NCI-H345 (cell line): ENCODE results near the gene PSG7.
"Not testable (repeated sequence)": the region's sequence is repeated elsewhere in the genome, so short reads cannot be mapped to it uniquely, and the experiment has no call there.

ENCODE experiments used
- DNase-seq: peaks from one replicate; lab custom pipeline; 2025; lab: John Stamatoyannopoulos, UW

PSG7 gene

DNA sequence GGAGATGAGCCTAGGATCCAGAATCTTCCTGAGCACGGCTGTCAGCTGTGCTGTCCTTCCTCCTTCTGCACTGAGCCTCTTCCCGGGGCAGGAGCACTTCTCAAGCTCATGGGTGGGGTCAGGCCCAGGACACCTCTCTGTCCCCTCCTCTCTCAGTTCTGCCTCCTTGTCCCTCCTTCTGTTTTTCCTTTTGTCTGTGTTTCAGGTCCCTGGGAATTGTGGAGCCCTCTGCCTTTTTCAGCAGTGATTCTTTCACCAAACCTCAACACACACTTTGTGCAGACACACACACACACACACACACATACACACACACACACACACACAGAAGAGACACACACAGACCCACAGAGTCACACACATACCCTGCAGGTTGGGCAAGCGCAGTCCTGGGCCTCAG lies at the start of gene PSG7:
Gene PSG7 (minus strand): TSS at position 101 of the 400 bp plus-strand sequence. CDS start 131 bp downstream, outside the sequence.
- not testable (repeated sequence) for DNase-seq

DNA sequence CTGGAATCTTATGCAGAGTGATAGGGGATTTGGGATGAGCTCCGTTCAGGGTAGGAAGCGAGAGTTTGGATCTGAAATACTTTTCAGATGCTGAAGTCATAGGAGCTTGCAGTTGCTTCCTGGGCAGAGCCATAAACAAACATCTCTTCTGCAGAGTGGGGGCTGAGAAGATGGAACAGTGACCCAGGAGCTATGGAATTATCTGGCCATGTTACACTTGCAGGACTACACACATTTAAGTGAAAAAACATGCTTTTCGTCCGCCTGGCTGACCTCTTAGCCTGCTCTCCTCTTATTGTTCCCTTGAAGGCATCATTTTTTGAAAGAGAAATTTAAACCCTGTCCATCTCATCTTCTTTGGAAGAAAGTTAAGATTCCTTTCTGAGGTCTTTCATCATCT lies 48.6 kb upstream of the PSG7 start:
- no peak for DNase-seq

DNA sequence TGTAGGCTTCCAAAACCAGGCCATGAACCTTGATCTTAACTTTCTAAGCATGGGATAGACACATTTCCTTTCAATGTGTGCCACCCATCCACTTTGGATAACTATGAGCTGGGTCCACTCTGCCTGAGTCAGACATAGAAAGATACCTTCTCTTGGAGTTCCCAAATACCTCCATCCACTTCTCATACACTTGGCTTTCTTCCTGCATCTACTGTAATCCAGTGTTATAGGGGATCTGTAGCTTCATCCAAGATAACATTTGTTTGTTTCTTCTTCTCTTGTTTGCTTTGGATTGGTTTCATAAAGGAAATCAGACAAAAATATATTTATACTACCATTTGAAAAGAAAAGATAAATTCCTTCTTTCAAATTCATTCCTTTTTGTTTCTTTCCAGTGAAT lies 45.1 kb upstream of the PSG7 start:
- not testable (repeated sequence) for DNase-seq

DNA sequence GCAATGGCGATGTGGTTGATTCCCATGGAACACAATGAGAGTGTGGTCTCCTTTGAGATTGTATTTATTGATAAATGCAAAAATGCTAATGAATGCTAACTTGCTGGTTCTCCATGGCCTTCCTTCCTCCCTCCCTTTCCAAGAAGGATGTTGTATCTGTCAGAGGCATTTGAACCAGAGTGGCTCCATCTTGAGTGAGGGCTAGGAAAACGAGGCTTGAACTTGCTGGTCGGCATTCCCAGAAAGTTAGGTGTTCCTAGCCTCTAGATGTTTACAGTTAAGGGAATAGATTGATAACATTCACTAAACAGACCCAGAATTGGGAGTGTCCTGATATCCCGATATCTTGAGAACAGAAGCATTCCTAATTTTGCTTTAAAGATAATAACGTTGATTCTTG lies 34.4 kb upstream of the PSG7 start:
- not testable (repeated sequence) for DNase-seq

DNA sequence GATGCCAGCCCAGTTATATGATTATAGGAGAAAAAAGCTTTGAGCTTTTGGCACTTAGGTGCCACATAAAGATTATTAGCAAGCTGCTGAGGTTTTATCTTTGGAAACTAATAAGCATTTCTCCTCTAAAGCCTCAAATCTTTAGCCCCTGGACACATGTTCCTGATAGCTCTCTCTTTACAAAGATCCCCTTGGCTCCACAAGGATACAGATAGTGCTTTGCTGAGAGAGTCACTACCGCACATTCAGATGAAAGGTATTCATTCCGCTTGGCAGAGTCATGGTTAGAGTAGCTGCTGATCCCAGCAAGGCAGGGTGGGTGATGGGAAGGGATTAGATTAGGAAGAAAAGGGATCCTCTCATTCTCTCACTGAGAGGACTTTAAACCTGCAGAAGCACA lies 28.2 kb upstream of the PSG7 start:
- DNase-seq: no peak

DNA sequence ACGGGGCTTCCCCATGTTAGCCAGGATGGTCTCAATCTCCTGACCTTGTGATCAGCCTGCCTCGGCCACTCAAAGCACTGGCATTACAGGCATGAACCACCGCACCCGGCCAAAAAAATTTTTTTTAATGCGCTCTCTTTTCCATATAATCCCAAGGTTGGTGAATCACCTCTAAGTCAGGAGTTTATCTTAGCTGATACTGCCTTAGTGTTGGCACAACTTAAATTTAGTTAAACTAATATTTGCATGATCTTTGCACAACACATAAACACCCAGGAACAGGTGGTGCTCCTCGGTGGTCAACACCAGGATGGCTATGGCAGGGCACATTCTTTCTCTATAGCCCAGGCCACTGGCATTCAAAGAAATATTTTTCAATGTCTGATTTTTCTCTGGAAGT lies 24.1 kb upstream of the PSG7 start:
- DNase-seq: no peak

DNA sequence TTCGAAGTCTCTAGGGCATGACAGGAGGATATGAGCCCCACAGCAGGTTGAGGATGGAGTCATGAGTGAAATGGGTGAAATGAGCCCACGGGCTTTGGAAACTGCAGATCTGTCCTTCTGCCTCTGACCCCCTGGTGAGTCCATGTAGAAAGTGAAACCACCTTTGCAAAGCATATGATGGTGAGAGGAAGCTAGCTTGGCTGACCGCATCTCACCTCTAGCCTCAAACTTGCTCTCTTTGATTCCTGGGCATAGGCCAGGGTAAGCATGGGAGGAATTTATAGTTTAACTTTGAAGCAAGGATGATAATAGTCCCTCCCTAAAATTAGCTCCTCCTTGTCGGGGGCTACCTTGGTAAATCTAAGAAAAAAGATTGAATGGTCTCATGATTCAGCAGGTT lies 15.1 kb upstream of the PSG7 start:
- DNase-seq: not testable (repeated sequence)

DNA sequence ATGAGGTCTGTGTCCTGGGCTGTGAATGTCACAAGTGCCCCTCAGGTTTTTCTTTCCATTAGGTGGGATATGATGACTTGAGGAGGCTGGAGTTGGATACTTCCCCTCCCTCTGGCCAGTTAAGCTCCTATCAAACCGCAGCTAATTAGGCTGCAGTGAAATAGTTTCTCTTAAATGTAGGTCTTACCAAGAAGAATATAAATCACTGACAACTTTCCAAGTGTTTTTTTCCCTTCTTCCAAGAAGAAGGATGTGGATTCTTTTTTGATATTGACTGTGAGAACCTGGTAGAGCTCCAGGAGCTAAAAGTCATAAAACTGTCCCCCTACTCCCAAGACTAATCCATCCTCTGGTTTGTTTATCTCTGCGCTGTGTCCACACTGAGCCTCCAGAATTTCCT lies 14.5 kb upstream of the PSG7 start:
- DNase-seq: not testable (repeated sequence)

DNA sequence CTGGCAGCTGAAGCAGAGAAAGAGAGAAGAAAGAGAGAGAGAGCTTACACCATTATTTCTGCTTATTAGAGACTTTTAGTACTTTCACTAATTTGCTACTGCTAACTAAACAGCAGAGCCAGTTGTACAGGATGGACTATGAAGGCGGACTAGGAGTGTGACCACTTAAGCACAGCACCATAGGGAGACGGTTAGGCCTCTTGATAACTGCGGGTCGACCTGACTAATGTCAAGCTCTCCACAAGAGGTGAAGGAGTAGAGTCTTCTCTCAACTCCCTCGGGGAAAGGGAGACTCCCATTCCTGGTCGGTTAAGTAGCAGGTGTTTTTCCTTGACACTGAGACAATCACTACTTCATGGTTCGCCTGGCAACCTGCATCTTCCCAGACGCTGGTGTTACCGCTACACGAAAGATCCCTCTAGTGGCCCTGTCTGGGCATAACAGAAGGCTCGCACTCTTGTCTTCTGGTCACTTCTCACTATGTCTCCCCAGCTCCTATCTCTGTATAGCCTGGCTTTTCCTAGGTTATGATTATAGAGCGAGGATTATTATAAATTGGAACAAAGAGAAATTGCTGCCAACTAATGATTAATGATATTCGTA lies 5.3 kb upstream of the PSG7 start:
- no peak for DNase-seq

DNA sequence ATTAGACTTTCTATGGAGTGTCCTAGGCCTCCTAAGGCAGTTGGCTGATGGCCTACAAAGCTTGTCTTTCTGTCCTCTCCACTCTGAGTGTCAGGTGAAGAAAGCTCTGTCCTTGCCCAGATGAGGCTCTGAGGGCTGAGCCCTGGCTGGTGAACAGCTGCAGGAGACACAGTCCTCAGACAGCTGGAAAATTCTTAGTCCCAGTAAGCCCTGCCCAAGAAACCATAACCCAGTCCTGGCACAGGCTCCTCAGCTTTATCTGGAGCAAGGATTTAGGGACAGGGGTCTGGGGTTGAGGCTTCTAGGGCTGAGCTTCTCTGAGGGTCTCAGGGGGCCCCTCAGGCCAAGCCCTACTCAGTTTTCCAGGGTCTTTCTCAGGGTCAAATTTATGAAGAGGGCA lies 2.3 kb downstream of the PSG7 start:
- DNase-seq: not testable (repeated sequence)

DNA sequence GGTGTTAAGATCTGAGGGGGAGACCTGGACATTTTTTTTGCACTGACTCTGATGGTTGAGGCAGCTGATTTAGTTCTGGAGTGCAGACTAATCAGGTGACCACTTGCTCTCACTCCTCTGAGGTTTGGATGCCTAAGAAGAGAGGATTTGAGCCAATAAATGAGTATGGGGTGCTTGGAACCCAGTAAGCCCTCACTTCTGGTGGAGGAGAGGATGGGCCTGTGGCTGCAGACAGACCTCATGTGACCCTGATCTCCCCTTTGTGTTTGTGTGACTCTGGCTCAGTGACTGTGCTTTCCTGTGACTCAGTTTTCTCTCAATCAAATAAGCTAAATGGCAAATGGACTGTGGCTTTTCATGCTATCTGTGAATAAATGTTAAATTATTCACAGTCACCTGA lies 2.8 kb downstream of the PSG7 start:
- not testable (repeated sequence) for DNase-seq

DNA sequence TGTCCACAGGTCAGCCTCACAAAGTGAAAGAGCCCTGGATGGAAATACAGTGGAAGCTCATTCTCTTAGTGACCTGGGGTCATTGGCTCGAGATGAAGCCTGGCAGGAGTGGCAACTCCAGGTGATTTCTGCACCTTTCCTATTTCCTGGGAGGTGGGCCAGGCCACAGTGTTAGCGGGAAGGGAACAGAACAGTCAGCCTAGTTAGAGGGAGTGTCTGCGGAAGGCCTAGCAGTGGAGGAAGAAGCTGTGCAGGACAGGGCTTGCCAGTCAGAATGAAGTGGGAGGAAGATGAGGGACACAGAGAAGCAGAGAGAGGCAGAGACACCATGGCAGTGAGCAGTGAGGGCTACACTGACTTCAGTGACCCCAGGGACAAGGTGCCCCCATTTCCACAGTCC lies 3.6 kb downstream of the PSG7 start:
- not testable (repeated sequence) for DNase-seq

DNA sequence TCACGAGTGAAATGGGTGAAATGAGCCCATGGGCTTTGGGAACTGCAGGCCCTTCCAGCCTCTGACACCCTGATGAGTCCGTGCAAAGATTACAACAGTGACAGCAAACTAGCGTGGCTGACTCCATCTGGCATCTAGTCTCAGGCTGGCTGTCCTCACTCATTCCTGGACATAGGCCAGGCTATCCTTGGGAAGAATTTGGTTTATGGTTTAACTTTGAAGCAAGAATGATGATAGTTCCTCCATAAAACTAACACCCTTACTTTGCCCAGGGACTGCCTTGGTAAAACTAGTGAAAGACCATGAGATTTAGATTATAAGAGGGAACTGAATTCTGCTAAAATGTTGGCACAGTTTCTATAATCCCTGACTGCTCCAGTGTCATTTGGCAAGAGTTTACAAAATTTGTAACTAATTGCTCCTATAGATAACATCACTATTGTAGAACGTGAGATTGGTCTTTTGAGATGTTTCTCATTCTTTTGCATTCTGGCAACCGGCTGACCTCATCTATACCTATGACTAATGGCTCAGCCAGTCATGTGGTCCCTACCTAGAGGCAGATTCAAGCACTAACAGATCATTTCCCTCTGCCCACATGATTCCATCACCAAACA lies 4.4 kb downstream of the PSG7 start:
- not testable (repeated sequence) for DNase-seq

DNA sequence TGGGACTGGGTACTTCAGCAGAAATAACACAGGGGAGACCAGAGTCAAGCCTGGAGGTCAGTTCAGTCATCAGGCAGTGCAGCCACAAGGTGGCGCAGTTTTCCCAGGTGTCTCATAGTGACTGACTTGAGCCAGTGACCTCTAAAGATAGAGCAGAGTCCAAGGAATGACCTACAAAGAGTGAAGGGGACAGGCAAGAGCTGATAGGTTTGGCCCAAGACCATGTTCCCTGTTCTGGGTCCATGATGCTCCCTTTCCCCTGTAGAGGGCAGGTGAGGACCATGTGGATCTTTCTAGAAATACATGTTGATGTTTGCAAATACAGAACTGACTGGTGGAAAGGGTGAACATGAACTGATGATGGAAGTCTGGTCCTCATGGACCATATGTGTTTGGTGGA lies 6.8 kb downstream of the PSG7 start:
- DNase-seq: not testable (repeated sequence)

DNA sequence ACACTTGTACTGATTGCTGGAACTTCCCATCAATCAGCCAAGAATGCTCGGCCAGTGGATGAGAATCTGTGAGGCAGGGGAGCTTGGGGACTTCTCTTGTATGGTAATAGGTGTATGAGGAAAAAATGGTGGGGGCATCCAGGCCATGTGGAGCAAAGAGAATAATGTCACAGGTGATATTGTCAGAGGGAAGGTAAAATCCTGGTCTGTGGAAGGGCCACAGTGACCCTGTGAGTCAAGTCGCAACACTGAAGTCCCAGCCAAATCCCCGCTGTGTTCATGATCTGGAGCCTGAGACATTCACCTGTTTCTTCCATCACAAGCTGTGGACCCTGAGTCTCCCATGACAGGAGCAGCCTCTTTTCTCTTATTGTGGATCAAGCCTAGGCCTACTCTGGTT lies 8.1 kb downstream of the PSG7 start:
- DNase-seq: no peak

DNA sequence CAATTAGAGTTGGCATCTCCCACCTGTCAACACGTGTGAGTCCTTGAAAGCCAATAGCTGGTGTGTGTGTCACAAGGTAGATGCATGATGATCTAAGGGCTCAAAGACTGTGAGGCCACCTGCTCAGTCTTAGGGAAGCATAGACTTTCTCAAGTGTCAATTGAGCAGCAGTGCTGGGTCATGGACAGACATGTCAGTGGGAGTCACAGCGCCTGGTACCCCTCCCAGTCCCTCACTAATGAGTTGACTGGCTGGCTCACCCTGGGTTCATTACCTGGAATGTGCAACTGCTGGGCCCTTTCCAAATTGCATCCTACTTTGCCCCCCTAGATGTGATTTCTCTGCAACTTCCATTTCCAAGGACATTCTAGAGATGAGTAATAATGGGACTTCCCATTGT lies 10.2 kb downstream of the PSG7 start:
- no peak for DNase-seq

DNA sequence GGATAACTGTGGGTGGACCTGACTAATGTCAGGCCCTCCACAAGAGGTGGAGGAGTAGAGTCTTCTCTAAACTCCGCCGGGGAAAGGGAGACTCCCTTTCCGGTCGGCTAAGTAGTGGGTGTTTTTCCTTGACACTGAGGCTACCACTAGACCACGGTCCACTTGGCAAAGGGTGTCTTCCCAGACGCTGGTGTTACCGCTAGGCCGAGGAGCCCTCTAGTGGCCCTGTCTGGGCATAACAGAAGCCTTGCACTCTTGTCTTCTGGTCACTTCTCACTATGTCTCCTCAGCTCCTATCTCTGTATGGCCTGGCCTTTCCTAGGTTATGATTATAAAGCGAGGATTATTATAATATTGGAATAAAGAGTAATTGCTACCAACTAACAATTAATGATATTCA lies 13.9 kb downstream of the PSG7 start:
- peak; percentile 3 for DNase-seq

DNA sequence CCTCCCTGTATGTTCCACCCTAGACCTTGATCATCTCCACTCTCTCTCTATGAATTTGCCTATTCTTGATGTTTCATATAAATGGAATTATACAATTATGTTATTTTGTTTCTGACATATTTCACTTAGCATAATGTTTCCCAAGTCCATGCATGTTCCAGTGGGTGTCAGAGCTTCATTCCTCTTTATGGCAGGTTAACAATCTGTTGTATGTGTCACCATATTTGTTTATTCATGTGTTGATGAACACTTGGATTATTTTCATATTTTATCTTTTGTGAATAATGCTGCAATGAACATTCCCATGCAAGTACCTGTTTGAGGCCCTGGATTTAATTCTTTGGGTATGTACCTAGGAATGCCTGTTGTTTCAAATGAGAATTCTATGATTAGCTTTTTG lies 16.0 kb downstream of the PSG7 start:
- DNase-seq: not testable (repeated sequence)

DNA sequence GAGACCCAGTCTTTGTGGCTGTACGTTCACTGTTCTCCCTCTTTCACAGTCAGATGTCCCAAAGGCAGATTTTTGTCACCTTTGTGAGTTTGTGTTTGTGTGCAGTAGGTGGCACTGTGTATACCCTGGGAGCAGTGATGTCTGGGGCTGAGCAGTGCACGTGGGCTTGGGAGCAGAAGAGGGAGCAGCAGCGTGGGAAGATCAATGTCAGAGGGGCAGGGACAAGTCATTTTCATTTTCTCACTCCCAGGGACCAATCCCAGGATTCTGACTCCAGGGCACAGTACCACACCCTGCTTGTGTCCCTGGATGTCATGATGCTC lies 17.3 kb downstream of the PSG7 start:
- DNase-seq: no peak

DNA sequence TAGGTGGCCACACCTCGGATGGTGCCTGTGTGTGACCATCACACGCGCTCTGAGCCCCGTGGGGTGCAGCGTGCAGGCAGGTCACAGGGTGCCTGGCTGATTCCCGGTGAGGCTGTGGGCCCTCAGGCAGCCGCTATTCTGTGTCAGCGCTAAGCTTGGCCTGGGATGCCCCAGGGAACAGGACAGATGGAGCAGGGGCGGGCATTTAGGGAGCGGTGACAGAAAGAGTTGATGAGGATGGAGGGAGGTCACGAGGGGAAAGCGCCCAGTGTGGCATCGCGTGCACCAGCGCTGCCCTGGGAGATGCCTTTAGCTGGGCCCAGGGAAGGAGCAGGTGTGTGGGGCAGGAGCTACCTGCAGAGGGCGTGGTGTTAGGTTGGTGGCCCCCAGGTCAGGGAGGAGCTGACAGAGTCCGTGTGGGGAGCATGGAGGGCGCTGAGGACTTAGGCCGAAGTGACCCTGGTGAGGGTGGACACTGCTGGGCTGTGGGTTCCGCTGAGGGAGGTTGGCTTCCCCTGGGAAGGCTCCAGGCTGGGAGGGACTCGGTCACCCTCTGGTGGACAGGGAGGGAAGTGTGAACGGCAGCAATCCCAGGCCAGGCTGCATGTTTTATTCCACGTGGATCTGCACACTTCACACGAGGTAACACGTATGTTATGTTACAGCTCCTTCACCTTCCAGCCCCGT lies 17.8 kb downstream of the PSG7 start:
- DNase-seq: not testable (repeated sequence)

DNA sequence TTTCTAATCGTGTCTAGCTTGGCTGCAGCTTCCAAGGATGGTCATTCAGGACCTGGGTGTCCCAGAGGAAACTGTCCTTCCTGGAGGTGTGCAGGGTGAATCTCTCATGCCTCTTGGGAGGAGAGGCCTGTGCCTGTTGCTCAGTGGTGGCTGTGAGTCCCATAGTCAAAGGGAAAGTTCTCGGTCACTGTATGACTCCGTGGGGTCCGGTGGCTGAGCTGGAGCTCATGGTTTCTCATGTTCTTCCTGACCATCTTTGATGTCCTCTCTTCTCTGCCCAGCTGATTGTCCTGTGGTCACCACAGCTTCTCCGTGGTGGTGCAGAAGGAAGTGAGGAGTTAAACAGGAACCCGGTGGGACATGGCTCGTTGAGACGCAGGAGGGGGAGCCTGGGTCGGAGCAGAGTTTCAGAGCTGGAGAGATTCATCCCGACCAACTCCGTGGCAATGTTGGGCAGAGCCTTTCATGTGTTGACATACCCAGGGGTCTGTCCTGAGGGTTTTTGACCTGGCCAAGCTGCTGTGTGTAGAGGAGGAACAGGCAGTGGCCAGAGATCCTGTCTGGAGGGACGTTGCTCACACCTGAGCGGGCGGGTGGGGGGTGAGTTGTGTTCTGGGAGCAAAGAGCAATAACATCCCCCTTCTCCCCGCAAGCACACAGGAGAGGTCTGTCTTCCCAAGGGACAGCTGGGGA lies 18.5 kb downstream of the PSG7 start:
- not testable (repeated sequence) for DNase-seq

DNA sequence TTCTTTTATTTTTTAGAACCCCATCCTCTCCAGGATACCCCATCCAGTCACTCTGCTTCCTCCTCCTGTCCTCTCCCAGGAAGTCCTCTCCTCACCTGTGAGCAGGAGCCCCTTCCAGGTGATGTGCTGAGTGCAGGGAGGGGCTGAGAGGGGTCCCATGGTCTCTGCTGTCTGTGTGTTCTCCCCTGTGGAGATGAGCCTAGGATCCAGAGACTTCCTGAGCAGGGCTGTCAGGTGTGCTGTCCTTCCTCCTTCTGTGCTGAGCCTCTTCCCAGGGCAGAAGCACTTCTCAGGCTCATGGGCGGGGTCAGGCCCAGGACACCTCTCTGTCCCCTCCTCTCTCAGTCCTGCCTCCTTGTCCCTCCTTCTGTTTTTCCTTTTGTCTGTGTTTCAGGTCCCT lies 19.4 kb downstream of the PSG7 start, which contains the start of gene PSG6:
Gene PSG6 (minus strand): TSS at position 261 of the 400 bp plus-strand sequence. CDS start 102 bp downstream, at position 159.
- not testable (repeated sequence) for DNase-seq

DNA sequence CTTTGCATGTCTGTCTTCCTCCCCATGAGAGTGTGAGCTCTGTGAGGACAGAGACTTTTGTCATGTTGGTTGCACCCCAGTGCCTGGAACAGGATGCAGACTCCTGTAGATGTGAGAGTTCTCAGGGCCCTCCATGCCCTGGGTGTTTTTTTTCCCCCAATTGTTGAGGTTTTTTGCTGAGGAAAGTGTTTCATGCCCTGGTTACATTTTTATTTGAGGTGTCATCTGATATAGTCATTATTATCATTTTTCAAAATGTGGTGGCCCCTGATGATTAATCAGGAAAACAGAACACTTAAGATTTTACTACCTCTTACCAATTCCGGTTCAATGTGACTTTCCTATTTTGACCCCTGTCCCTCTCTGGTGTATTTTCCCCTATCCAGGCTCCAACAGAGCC lies 20.1 kb downstream of the PSG7 start:
- DNase-seq: not testable (repeated sequence)
